D721Med (cell line): Measurements from ENCODE around the gene PHOSPHO1.

ENCODE experiments used
- DNase-seq: peaks from one replicate; pipeline ENCODE4 v3.0.0; 2011; ENCODE audit warnings: low spot score; ENCODE audit not compliant: insufficient read length
- FAIRE-seq: peaks from 2 replicates; lab custom pipeline; 2011; peaks lifted over from hg19 to GRCh38; lab: Jason Lieb, UNC
- TF ChIP-seq, protein P1 (sequence below): IDR thresholded peaks from 2 replicates; pipeline ENCODE4 v1.5.1; 2012; ENCODE audit warnings: mild to moderate bottlenecking, control low read depth; ENCODE audit not compliant: insufficient read depth; ENCODE audit errors: missing control alignments

The PHOSPHO1 gene

GRCh38 chr17:49252148-49252695, 21.6 kb upstream of the PHOSPHO1 start:
- FAIRE-seq = no peak

DNA sequence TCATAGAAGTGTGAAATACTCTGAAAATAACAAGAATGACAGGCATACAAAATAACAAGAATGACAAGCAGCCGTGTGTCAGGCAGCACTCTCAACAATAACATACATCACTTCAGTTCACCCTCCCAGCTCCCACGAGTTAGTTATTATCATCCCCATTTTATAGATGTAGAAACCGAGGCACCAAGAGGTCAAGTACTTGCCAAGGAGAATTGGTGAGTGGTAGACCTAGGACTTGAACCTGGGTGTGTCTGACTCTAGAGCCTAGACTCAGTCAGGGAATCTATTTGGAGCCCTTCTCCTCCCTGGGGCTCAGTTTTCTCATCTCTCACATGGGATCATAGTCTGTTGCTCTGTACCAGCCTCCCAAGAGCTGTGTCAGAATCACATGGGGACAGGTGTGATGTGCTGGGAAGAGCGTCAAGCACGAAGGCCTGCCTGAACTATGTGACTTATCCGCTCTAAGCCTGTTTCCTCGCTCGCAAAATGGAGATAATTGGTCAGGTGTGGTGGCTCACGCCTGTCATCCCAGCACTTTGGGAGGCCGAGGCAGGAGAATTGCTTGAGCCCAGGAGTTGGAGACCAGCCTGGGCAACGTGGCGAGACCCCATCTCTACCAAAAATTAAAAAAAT, 19.4 kb upstream of the PHOSPHO1 start:
- FAIRE-seq = no peak
- DNase-seq = no peak
- TF ChIP-seq, protein P1, sequence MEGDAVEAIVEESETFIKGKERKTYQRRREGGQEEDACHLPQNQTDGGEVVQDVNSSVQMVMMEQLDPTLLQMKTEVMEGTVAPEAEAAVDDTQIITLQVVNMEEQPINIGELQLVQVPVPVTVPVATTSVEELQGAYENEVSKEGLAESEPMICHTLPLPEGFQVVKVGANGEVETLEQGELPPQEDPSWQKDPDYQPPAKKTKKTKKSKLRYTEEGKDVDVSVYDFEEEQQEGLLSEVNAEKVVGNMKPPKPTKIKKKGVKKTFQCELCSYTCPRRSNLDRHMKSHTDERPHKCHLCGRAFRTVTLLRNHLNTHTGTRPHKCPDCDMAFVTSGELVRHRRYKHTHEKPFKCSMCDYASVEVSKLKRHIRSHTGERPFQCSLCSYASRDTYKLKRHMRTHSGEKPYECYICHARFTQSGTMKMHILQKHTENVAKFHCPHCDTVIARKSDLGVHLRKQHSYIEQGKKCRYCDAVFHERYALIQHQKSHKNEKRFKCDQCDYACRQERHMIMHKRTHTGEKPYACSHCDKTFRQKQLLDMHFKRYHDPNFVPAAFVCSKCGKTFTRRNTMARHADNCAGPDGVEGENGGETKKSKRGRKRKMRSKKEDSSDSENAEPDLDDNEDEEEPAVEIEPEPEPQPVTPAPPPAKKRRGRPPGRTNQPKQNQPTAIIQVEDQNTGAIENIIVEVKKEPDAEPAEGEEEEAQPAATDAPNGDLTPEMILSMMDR = no peak

More at GRCh38 chr17:49252148-49252695, 21.6 kb upstream of the PHOSPHO1 start:
- TF ChIP-seq, protein P1 = no peak
- no peak for DNase-seq

DNA sequence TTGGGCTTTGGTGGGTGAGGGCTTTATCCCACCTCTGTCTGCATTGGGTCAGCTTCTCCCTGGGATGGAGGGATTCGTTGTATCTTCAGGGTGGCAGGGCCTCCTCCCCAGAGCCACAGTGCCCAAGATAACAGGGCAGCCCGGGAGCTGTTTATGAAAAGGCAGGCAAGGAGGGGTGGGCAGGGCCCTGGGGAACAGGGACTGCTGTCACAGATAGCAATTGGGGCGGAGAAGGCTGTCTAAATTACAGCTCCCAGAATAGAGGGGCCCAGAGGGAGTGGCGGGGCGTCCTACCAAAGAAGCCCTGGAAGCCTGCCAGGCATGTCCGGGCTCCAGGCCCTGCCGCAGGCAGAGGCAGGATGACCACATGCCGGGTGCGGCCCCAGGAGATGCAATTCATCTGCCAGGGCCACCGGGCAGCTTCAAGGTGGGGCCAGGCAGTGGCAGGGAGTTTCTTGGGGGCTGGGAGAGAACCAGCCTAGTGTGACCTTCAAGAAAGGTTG, 18.8 kb upstream of the PHOSPHO1 start:
- TF ChIP-seq, protein P1 = no peak
- FAIRE-seq (no peak), DNase-seq (no peak)

DNA sequence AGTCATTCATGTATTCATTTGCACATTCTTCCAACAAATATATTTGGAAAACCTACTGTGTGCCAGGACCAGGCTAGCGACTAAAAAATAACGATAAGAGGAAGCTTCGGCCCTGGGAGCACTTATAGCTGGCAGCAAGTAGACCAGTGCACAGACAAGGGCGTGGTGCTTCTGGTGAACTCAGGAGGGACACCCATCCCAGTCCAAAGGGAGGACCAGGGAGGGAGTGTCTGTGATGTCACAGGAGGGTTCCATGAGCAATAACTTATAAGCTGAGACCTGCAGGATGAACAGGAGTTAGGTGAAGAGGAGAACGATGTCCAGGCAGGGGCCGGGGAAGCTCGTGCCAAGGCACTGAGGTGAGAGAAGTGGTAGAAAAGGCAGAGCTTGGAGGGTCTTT, 17.4 kb upstream of the PHOSPHO1 start:
- FAIRE-seq (no peak), DNase-seq (no peak)
- TF ChIP-seq, protein P1 = no peak

DNA sequence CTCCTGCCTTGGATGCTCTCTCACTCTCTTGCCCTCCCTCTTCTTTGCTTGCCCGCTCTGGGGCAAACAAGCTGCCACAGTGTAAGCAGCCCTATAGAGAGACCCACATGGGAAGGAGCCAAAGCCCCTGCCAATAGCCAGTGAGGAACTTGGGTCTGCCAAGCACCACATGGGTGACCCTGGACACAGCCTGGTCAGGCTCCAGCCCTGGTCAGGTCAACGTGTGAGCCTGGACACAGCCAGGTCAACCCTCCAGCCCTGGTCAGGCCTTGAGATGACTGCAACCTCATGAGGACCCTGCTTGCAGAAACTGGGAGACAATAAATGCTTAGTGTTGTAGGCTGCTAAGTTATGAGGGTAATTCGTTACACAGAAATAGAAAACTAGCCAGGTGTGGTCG, 14.3 kb upstream of the PHOSPHO1 start:
- TF ChIP-seq, protein P1 = no peak
- DNase-seq (no peak), FAIRE-seq (no peak)

GRCh38 chr17:49242813-49243212, 12.2 kb upstream of the PHOSPHO1 start:
- DNase-seq = no peak
- no peak for FAIRE-seq
- TF ChIP-seq, protein P1 = no peak

GRCh38 chr17:49241692-49242397, 11.3 kb upstream of the PHOSPHO1 start:
- FAIRE-seq (no peak), DNase-seq (no peak)
- TF ChIP-seq, protein P1 = no peak
